H1 (cell line): ENCODE results near the gene GCM1. TPM values are rescaled to one million over a fixed set of nuclear protein-coding genes. Genes with fewer than 3 reads are reported as not detected.

Experiments used
- NANOG ChIP-seq: IDR thresholded peaks from 2 replicates; pipeline ENCODE4 v1.6.1; 2011; ENCODE audit warnings: low read length, low read depth, mild to moderate bottlenecking, inconsistent platforms; ENCODE audit not compliant: insufficient read depth, poor library complexity, severe bottlenecking
- TAF1 ChIP-seq: IDR thresholded peaks from 2 replicates; pipeline ENCODE4 v1.6.1; 2011; ENCODE audit warnings: mild to moderate bottlenecking, low read depth, low read length
- polyA plus RNA-seq, 7 experiments: library from polyadenylated mRNA; depleted of rRNA in 3 of 7; stranded (reverse) in 5 of 7; unstranded in 2 of 7; fragments of >200 nt in 5 of 7; fragments of 200-250 nt in 2 of 7; gene quantifications; 1 replicate in 5 of 7; 2 replicates in 1 of 7; 4 replicates in 1 of 7; pipeline versions ENCODE4 v1.2.1 to v1.2.3, GENCODE V29; 2011 to 2013; ENCODE audit warnings: missing spikeins in 2 of 7, mixed read lengths in 2 of 7
- total RNA-seq: library from RNA; stranded (reverse); fragmentation: NEBNext Ultra II Directional; extraction: Animal tissue kit (Norgen Biotek cat#: 25700); gene quantifications from 2 replicates; pipeline ENCODE4 v1.2.1, GENCODE V29; 2021

Gene GCM1
- total and polyA plus RNA-seq, 2 of the 8 experiments (the other 6 are each of a cell fraction or from before 2014, with no cell fraction given): not detected

- TF ChIP-seq NANOG (no peak), TAF1 (no peak)
Measured at GRCh38 chr6:53143710-53144109, 4.9 kb downstream of the GCM1 start (continued).
